Colonic mucosa (tissue), 4 donors: ENCODE measurements around the gene BCL2L13. TPM values are rescaled to one million over a fixed set of nuclear protein-coding genes. Genes with fewer than 3 reads are reported as not detected.
"Not testable (repeated sequence)": the region's sequence is repeated elsewhere in the genome, so short reads cannot be mapped to it uniquely, and the experiment has no call there.

Experiments used
- DNase-seq: peaks from one replicate; pipeline ENCODE4 v3.0.0-alpha.2; 2020
- H3K27ac ChIP-seq: fragments of 200-600 bp; one replicate; pipeline ENCODE4 v1.8.0; 2021
- H3K27me3 ChIP-seq: fragments of 200-600 bp; one replicate; pipeline ENCODE4 v1.8.0; 2021
- H3K36me3 ChIP-seq: fragments of 200-600 bp; one replicate; pipeline ENCODE4 v1.8.0; 2021
- H3K4me1 ChIP-seq: fragments of 200-600 bp; one replicate; pipeline ENCODE4 v1.8.0; 2021; ENCODE audit warnings: mild to moderate bottlenecking
- H3K4me3 ChIP-seq: fragments of 200-600 bp; one replicate; pipeline ENCODE4 v1.8.0; 2021
- H3K9ac ChIP-seq, 2 donors: one replicate each; pipeline ENCODE4 v1.7.0; 2013; ENCODE audit warnings: control low read depth in 2 of 2, low read depth in 2 of 2, low read length in 2 of 2
- H3K9me3 ChIP-seq: fragments of 200-600 bp; one replicate; pipeline ENCODE4 v1.8.0; 2021
- intact Hi-C: fragments of 100-400 bp; cut with DNase I; formaldehyde crosslinking; loops from one replicate; pipeline ENCODE4 v1.14.1; 2022
- total RNA-seq, 2 donors: library from RNA; stranded (reverse); fragmentation: NEBNext Ultra II Directional in 1 of 2; extraction: Animal tissue kit (Norgen Biotek cat#: 25700) in 1 of 2; gene quantifications; one replicate each; pipeline ENCODE4 v1.2.1, GENCODE V29; 2021
- TF ChIP-seq, protein P1 (sequence below): fragments of 200-600 bp; IDR thresholded peaks from one replicate; pipeline ENCODE4 v1.8.0; 2022; ENCODE audit warnings: antibody characterized with exemption, mild to moderate bottlenecking
- donor health status: healthy.
- donor health status: DM: no; HTN: no; CAD: no.
- donor health status: DM: no; HTN: no; CAD: no.

Gene BCL2L13
- total RNA-seq, 2 donors from 2014 or later: 44.9 to 47.2 TPM

- Histone ChIP-seq H3K27ac (no peak overlapping the region), H3K27me3 (no peaks in the 10 kb centered on the region), H3K4me3 (no peak overlapping the region), H3K9ac (no peak overlapping the region), H3K4me1 (no peaks in the 10 kb centered on the region), H3K36me3 (no peaks in the 10 kb centered on the region), H3K9me3 (no peaks in the 10 kb centered on the region)
- TF ChIP-seq, protein P1, sequence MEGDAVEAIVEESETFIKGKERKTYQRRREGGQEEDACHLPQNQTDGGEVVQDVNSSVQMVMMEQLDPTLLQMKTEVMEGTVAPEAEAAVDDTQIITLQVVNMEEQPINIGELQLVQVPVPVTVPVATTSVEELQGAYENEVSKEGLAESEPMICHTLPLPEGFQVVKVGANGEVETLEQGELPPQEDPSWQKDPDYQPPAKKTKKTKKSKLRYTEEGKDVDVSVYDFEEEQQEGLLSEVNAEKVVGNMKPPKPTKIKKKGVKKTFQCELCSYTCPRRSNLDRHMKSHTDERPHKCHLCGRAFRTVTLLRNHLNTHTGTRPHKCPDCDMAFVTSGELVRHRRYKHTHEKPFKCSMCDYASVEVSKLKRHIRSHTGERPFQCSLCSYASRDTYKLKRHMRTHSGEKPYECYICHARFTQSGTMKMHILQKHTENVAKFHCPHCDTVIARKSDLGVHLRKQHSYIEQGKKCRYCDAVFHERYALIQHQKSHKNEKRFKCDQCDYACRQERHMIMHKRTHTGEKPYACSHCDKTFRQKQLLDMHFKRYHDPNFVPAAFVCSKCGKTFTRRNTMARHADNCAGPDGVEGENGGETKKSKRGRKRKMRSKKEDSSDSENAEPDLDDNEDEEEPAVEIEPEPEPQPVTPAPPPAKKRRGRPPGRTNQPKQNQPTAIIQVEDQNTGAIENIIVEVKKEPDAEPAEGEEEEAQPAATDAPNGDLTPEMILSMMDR: no peak
- intact Hi-C loops: no loop called here
- no peak for DNase-seq
Observed at GRCh38 chr22:17634696-17635095, 3.9 kb upstream of the BCL2L13 start.

- H3K27ac ChIP-seq, intact Hi-C loops, H3K4me3 ChIP-seq, H3K9me3 ChIP-seq, H3K9ac ChIP-seq, H3K4me1 ChIP-seq, H3K36me3 ChIP-seq, DNase-seq, H3K27me3 ChIP-seq: not testable (repeated sequence)
Observed at GRCh38 chr22:17636850-17637249, 1.7 kb upstream of the BCL2L13 start.

GRCh38 chr22:17637490-17638181 is 921 bp upstream of the BCL2L13 start:
- H3K27me3 ChIP-seq: no peaks in the 10 kb centered on the region
- TF ChIP-seq, protein P1: no peak
- peak overlapping the region; percentile 94 to 100 for H3K9ac ChIP-seq
- peak; percentile 29 for DNase-seq
- H3K9me3 ChIP-seq: no peaks in the 10 kb centered on the region
- peak overlapping the region; percentile 97 for H3K27ac ChIP-seq
- intact Hi-C loops: no loop called here
- peak overlapping the region; percentile 73 for H3K4me3 ChIP-seq
- H3K36me3 ChIP-seq: no peaks in the 10 kb centered on the region
- no peaks in the 10 kb centered on the region for H3K4me1 ChIP-seq

- Histone ChIP-seq H3K27ac (peak overlapping the region; percentile 97), H3K9ac (peak overlapping the region; percentile 94 to 100), H3K36me3 (no peaks in the 10 kb centered on the region), H3K27me3 (no peaks in the 10 kb centered on the region), H3K4me1 (no peaks in the 10 kb centered on the region), H3K4me3 (peak overlapping the region; percentile 73), H3K9me3 (no peaks in the 10 kb centered on the region)
- TF ChIP-seq, protein P1: no peak
- no peak for DNase-seq
- intact Hi-C loops: no loop called here
Observed at GRCh38 chr22:17638182-17638431, 450 bp upstream of the BCL2L13 start.

DNA sequence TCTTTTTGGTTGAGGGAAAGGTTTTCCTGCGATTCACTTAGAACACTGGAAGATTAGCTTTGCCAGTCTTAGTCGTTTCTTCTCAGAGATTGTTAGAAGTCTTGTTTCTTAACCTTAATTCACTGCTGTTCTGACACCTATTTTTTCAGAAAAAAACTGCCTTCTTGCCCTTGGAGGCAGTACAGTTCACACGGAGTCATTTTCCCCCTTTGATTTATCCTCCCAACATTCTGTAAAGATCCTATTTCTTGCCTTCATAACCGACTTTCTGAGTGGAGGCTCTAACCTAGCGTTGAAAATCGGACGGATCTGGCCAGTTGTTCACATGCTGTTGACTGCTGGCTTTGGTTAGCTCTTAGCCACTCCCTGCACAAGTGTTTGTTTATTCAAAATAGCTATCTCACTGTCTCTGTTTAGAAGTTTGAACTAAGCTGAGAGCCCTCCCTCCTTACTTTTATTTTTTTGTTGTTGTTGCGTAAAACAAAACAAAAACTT is 737 bp downstream of the BCL2L13 start:
- Histone ChIP-seq H3K27ac (peak overlapping the region; percentile 97), H3K4me1 (no peaks in the 10 kb centered on the region), H3K4me3 (peak overlapping the region; percentile 73), H3K36me3 (no peaks in the 10 kb centered on the region), H3K27me3 (no peaks in the 10 kb centered on the region), H3K9me3 (no peaks in the 10 kb centered on the region), H3K9ac (peak overlapping the region; percentile 94 to 100)
- intact Hi-C loops: no loop called here
- peak; percentile 67 for DNase-seq
- TF ChIP-seq, protein P1: no peak

DNA sequence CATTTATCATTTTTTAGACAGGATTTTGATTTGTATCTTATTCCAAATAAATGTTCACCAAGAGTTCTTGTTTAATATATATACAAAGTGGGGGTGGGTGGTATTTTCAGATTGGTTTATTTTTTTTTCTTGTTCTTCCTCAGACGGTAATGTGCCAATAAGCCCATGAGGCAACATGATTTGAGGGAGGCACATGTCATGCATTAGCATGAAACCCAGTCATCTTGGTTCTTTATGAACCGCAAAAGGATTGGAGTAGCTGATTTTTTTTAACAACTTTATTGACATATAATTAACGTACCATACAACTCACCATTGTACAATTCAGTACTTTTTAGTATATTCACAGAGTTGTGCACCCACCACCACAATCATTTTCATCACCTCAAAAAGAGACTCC is 2.7 kb downstream of the BCL2L13 start:
- Histone ChIP-seq H3K4me3 (no peak overlapping the region), H3K27ac (no peak overlapping the region), H3K27me3 (no peaks in the 10 kb centered on the region), H3K9ac (no peak overlapping the region), H3K9me3 (no peaks in the 10 kb centered on the region), H3K4me1 (no peaks in the 10 kb centered on the region), H3K36me3 (no peaks in the 10 kb centered on the region)
- TF ChIP-seq, protein P1: no peak
- no peak for DNase-seq
- intact Hi-C loops: no loop called here

GRCh38 chr22:17642357-17642756 is 3.8 kb downstream of the BCL2L13 start:
- H3K9me3 ChIP-seq, DNase-seq, H3K9ac ChIP-seq, H3K27ac ChIP-seq, intact Hi-C loops, H3K27me3 ChIP-seq, H3K4me1 ChIP-seq, H3K4me3 ChIP-seq, H3K36me3 ChIP-seq: not testable (repeated sequence)
